Measurements from ENCODE around the gene NPAS2. TPM values are rescaled to one million over a fixed set of nuclear protein-coding genes. Genes with fewer than 3 reads are reported as not detected.
A peak's percentile ranks its signal among the peaks of the same experiment; 100 is the strongest.

Gene NPAS2
- total RNA-seq, 1 donor from 2014 or later = 14.6 TPM

GRCh38 chr2:100821255-100821910 lies 1.4 kb downstream of the NPAS2 start:
- no peak for DNase-seq

GRCh38 chr2:100821911-100822265 lies 1.9 kb downstream of the NPAS2 start:
- no peak for DNase-seq

GRCh38 chr2:100822587-100823248 lies 2.8 kb downstream of the NPAS2 start:
- no peak for DNase-seq

GRCh38 chr2:100823665-100824438 lies 3.9 kb downstream of the NPAS2 start:
- no peak for DNase-seq

- no peak for DNase-seq
Measured at GRCh38 chr2:100824842-100825241, 4.9 kb downstream of the NPAS2 start.

- DNase-seq = no peak
Measured at GRCh38 chr2:100826494-100826893, 6.6 kb downstream of the NPAS2 start.

GRCh38 chr2:100831158-100831750 lies 11.3 kb downstream of the NPAS2 start:
- DNase-seq = no peak

GRCh38 chr2:100831831-100832230 lies 11.9 kb downstream of the NPAS2 start:
- DNase-seq = peak; percentile 44

GRCh38 chr2:100832885-100833284 lies 12.9 kb downstream of the NPAS2 start:
- no peak for DNase-seq

GRCh38 chr2:100833331-100833730 lies 13.4 kb downstream of the NPAS2 start:
- no peak for DNase-seq

- DNase-seq = no peak
Measured at GRCh38 chr2:100834221-100834620, 14.3 kb downstream of the NPAS2 start.

- DNase-seq = no peak
Measured at GRCh38 chr2:100835006-100835659, 15.2 kb downstream of the NPAS2 start.

- no peak for DNase-seq
Measured at GRCh38 chr2:100840519-100840918, 20.6 kb downstream of the NPAS2 start.

- no peak for DNase-seq
Measured at GRCh38 chr2:100842241-100842922, 22.4 kb downstream of the NPAS2 start.

GRCh38 chr2:100844514-100844913 lies 24.6 kb downstream of the NPAS2 start:
- no peak for DNase-seq

- DNase-seq = no peak
Measured at GRCh38 chr2:100845141-100845991, 25.4 kb downstream of the NPAS2 start.

GRCh38 chr2:100846716-100847115 lies 26.8 kb downstream of the NPAS2 start:
- no peak for DNase-seq

GRCh38 chr2:100852447-100852846 lies 32.5 kb downstream of the NPAS2 start:
- DNase-seq = no peak

- DNase-seq = no peak
Measured at GRCh38 chr2:100852999-100853908, 33.3 kb downstream of the NPAS2 start.
